Measurements from ENCODE around the gene FCAMR. TPM values are rescaled to one million over a fixed set of nuclear protein-coding genes. Genes with fewer than 3 reads are reported as not detected.
A peak's percentile ranks its signal among the peaks of the same experiment; 100 is the strongest.

The FCAMR gene
- total RNA-seq, 8 experiments from 2014 or later = 0.31 to 1.9 (median 0.46) TPM; not detected in 3

DNA sequence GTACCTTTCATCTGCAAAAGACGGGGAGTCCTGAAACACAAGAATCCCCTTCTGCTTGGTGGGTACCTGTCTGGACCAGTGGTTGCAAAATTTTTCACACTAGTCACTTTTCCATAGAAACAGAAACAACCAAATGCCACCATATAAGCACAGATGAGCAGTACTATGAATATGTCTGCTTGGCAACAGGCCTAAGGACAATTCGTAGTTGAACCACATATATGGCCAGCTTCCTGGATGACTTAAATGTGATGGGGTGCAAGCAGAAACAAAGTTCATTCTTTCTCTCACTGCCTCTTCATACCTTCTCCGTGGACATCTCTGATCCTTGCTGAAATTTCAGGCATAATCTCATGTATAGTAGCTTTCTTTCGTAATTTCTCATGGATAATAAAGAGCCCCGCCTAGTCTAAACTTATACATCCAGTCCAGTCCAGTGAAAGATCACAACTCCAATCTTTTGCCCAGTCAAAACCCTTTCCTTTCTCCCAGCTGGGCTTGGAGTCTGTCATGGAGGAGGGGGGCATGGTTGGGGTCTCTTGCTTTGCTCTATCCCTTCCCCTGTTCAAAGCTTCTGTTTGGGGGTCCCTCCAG, 7.0 kb downstream of the FCAMR start:
- H3K4me1 ChIP-seq (replicated peaks in 1 of 2) = no peaks in the 10 kb centered on the region
- no peak overlapping the region for H3K4me3 ChIP-seq
- no peak overlapping the region for H3K27ac ChIP-seq
- ATAC-seq (replicated peaks in 6 of 8) = no peak
- WGBS, 10 experiments = 77 to 100% (median 89%) methylated on average over 1 to 5 of the region's 5 CpGs; no CpG with 5 or more reads in 2 of the 10 experiments
- in situ Hi-C loops (cut with MboI; ENCODE audit: low pct_unique_long_range_greater_than_20kb in 2 of 9, low sequenced_read_pairs in 9 of 9, unreplicated experiment in 9 of 9) = no loop called here

DNA sequence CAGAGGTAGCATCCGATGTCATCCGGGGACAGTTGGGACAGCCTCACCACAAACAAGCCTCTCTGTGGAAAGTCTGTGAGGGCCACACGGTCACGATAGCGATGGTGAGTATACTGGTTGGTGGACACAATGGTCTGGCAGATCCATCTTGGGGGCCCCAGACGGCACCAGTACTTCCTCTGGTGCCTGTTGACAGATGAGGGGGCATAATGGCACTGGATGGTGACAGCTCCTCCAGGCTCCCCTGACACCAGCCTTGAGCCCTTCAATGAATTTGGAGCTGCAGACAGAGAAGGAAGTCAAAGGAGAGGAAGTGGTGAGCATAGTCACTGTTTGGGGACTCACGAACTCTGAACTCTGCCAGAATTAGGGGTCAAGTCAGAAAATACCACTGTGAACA, 8.0 kb downstream of the FCAMR start:
- in situ Hi-C loops (cut with MboI; ENCODE audit: low pct_unique_long_range_greater_than_20kb in 2 of 9, low sequenced_read_pairs in 9 of 9, unreplicated experiment in 9 of 9) = no loop called here
- 37 to 100% (median 86%) methylated on average over 1 to 7 of the region's 7 CpGs; no CpG with 5 or more reads in 3 of the 10 experiments for WGBS, 10 experiments
- ATAC-seq (replicated peaks in 6 of 8) = no peak
- no peak overlapping the region for H3K27ac ChIP-seq
- H3K4me1 ChIP-seq (replicated peaks in 1 of 2) = peaks cover 0 to 6% of the 10 kb centered on the region in 2 donors
- no peak overlapping the region for H3K4me3 ChIP-seq

DNA sequence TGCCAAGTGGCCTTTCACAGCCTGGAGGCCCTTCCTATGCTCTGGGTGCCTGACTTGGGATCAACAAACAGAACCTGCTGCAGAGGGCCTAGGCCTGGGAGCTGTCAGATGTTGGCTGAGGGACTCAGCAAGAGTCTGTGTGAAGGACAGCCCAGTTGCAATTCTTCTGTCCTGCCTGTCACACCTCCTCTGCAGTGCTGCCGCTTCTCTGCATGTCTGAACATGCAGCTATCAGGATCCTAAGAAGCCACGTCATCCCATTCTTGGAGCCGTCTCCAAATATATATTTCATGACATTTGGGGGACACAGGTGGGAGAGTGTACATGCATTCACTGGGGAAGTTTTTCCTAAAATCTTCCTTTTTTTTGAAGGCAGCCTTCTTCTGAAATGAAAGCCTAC, 8.6 kb downstream of the FCAMR start:
- H3K4me3 ChIP-seq = no peak overlapping the region
- H3K4me1 ChIP-seq (replicated peaks in 1 of 2) = peaks cover 0 to 7% of the 10 kb centered on the region in 2 donors
- WGBS, 10 experiments = 0 to 100% (median 74%) methylated on average over 1 to 3 of the region's 3 CpGs; no CpG with 5 or more reads in 1 of the 10 experiments
- in situ Hi-C loops (cut with MboI; ENCODE audit: low pct_unique_long_range_greater_than_20kb in 2 of 9, low sequenced_read_pairs in 9 of 9, unreplicated experiment in 9 of 9) = no loop called here
- H3K27ac ChIP-seq = no peak overlapping the region
- ATAC-seq (replicated peaks in 6 of 8) = no peak

DNA sequence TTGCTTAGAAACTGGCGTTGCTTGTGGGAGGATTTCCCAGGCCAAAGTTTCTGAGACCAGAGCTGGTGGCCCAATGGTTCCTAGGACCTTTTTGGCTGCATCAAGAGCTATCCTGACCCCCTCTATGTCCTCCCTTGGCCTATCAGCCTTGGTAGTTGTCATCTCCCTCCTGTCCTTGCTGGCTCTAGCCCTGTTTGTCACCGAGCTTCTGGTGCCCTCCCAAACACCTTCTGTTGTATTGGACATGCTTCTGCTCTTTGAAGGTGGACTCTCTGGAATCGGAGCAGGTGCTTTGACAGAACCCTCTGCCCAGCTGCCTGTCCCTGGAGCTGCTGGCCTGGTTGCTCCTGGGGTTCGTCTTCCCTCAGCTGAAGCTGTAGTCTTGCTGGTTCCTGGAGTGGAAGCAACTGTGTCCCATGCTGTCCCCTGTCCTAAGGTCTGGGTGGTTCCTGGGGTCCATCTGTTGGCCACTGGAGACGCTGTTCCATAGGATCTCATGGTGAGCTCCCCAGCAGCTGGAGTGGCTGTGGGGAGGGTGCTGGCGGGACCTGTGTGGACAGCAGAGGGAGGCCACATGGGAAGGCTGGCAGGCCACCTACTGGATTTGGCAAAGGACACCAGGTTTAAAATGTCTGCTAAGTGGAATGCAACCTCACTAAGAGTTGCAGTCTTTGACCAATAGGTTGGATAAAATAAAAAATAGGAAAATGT, 9.4 kb downstream of the FCAMR start:
- no peak for ATAC-seq (replicated peaks in 6 of 8)
- no peak overlapping the region for H3K27ac ChIP-seq
- peaks cover 5 to 10% of the 10 kb centered on the region in 2 donors for H3K4me1 ChIP-seq (replicated peaks in 1 of 2)
- in situ Hi-C loops (cut with MboI; ENCODE audit: low pct_unique_long_range_greater_than_20kb in 2 of 9, low sequenced_read_pairs in 9 of 9, unreplicated experiment in 9 of 9) = no loop called here
- no peak overlapping the region for H3K4me3 ChIP-seq
- WGBS, 10 experiments = 10 to 92% (median 86%) methylated on average over 1 to 5 of the region's 6 CpGs; no CpG with 5 or more reads in 3 of the 10 experiments

DNA sequence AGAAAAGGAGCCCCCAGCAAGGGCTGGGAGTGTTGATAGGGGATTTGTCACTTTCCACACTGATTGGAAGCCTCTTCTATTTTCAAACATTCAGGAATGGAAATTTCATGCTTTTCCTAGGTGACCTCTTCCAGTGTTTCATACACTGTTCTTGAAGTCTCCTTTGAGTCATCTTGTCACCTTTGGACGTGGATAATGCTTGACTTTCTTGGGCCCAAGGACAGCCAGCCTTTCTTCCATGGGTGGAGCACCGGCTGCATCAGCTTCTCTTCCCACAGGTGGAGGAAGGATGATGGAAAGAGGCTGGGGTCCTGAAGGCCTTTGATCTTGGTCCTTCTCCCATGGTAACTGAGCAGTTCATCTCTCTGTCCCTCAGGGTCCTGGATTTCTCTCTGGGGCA, 12.1 kb downstream of the FCAMR start:
- in situ Hi-C loops (cut with MboI; ENCODE audit: low pct_unique_long_range_greater_than_20kb in 2 of 9, low sequenced_read_pairs in 9 of 9, unreplicated experiment in 9 of 9) = no loop called here
- H3K4me3 ChIP-seq = no peak overlapping the region
- 0 to 82% (median 76%) methylated on average over 1 to 2 of the region's 2 CpGs; no CpG with 5 or more reads in 5 of the 10 experiments for WGBS, 10 experiments
- H3K4me1 ChIP-seq (replicated peaks in 1 of 2) = peaks cover 11 to 13% of the 10 kb centered on the region in 2 donors
- ATAC-seq (replicated peaks in 6 of 8) = no peak
- H3K27ac ChIP-seq = no peak overlapping the region

DNA sequence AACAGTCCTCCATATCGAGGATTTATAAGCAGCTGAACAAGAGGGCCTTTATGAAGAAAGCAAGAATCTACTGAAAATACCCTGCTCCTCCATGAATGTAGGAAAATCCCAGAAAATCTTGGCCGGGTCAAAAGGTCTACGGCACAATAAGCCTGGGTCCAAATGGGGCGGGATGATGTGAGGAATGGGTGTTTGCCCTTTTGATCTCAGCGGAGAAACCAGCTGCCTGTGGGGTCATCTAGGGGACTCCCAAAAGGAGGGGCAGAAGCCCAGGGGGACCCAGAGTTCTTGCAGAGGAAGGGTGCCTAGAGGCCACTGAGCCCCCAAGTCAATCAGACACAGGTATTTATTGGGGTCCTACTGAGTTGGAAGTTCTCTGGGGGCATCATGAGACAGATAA, 12.6 kb downstream of the FCAMR start:
- peaks cover 11 to 13% of the 10 kb centered on the region in 2 donors for H3K4me1 ChIP-seq (replicated peaks in 1 of 2)
- no peak for ATAC-seq (replicated peaks in 6 of 8)
- in situ Hi-C loops (cut with MboI; ENCODE audit: low pct_unique_long_range_greater_than_20kb in 2 of 9, low sequenced_read_pairs in 9 of 9, unreplicated experiment in 9 of 9) = no loop called here

DNA sequence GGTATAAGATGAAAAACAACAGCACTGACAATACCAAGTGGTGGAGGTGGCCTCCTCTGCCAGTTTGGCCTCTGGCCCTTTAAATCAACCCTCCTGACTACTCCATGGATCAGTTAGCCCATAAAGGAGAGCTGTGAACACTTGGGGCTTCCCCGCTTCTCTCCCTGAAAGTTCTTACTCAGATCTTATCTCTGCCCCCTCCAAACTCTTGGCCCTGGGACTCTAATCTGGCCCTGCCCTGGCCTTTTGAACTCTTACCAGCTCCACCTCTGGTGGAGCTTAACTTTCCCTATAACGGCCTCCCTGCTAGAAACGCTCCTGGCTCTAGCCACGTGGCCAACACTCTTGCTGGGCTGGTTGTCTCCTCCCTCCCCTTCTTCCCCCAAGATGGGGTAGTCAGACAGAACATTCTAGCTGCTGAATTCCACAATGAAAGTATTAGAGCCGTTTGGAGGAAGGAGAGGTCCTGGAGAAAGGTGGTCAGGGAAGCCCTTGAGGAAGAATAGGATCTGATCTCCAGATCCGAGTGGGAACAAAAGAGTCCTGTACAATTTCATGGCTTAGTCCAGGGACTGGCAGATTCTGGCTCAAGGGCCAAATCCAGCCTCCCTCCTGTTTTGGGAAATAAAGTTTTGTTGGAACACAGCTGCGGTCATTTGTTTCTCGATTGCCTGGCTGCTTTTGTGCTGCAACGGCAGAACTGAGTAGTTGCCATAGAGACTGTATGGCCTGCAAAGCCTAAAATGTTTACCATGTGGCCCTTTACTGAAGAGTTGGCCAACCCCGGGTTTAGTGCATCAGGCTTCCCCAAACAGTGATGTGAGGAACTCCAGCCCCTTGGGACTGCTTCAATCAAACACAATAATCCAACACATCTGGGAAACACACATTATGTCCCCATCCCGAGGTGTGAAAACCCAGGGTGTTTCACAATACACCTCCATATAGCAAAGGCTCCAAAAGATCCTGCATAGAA, 14.5 kb downstream of the FCAMR start:
- in situ Hi-C loops (cut with MboI; ENCODE audit: low pct_unique_long_range_greater_than_20kb in 2 of 9, low sequenced_read_pairs in 9 of 9, unreplicated experiment in 9 of 9) = no loop called here
- H3K4me1 ChIP-seq (replicated peaks in 1 of 2) = peaks cover 11 to 13% of the 10 kb centered on the region in 2 donors
- WGBS, 10 experiments = 0 to 100% (median 46%) methylated on average over 1 to 7 of the region's 11 CpGs; no CpG with 5 or more reads in 2 of the 10 experiments
- ATAC-seq (replicated peaks in 6 of 8) = peak in 7 of 8 experiments; percentile 13 to 84 (median 43)
- no peak overlapping the region for H3K4me3 ChIP-seq
- no peak overlapping the region for H3K27ac ChIP-seq

More for the DNA sequence above, 12.6 kb downstream of the FCAMR start:
- H3K4me3 ChIP-seq = no peak overlapping the region
- no peak overlapping the region for H3K27ac ChIP-seq
- 23 to 100% (median 53%) methylated on average over 1 to 5 of the region's 5 CpGs; no CpG with 5 or more reads in 3 of the 10 experiments for WGBS, 10 experiments

DNA sequence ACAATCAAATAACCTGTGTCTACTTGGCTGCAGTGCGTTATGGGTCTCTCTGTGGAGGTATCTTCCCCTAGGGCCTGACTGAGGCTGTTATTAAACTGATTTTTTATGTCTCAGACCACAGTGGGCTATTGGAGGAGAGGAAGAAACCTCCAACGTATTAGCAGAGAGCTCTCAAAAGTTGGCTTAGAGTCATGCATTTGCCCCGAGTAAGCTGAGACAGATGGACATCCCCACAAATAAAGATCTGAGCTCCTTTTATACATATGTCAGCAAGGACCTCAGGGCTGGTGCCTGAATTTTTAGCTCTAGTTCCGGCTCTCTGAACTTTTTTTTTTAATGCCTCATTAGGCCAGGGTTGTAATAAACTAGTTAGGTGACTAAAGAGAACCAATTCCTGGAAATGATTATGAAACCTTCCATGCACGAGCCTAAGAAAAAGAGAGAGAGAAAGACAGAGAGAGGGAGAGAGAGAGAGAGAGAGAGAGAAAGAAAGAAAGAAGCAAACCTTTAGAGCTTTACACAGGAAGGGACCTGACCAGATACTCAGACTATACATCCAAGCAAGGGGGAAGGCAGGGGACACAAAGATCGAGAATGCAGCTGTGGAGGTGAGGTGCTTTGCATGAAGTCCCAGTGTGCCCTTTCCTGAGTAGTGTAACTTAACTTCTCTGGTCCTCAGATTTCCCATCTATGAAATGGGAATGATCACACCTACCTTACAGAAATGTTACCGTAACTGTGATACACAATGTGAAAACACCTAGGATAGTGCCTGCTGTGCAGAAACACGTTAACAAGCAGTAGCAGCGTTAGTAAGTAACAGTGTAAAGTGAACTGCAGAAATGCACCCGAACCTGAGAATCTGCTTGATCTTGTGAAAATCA, 15.6 kb downstream of the FCAMR start:
- Histone ChIP-seq H3K4me3 (no peak overlapping the region), H3K4me1 (replicated peaks in 1 of 2) (peaks cover 11 to 13% of the 10 kb centered on the region in 2 donors), H3K27ac (no peak overlapping the region)
- peak in 2 of 8 experiments; percentile 56 to 80 for ATAC-seq (replicated peaks in 6 of 8)
- in situ Hi-C loops (cut with MboI; ENCODE audit: low pct_unique_long_range_greater_than_20kb in 2 of 9, low sequenced_read_pairs in 9 of 9, unreplicated experiment in 9 of 9) = no loop called here
- 18 to 92% (median 84%) methylated on average over 2 to 10 of the region's 10 CpGs for WGBS, 10 experiments

DNA sequence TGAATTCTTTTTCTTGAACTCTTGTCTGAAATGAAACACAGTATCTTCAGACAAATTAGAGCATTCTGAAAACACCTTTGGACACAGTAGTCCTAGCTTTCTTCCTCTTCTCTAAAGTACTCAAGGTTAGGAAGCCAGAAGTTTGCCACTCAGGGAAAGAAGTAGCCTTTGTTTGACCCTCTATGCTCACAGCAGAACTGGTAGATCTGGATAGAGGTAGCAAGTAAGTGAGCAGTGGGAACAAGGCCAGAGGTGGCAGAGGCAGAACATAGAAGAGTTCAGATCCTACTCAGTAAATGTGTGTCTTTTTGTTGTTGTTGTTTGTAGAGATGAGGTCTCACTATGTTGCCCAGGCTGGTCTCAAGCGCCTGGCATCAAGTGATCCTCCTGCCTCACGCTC, 16.6 kb downstream of the FCAMR start:
- peaks cover 11 to 13% of the 10 kb centered on the region in 2 donors for H3K4me1 ChIP-seq (replicated peaks in 1 of 2)
- in situ Hi-C loops (cut with MboI; ENCODE audit: low pct_unique_long_range_greater_than_20kb in 2 of 9, low sequenced_read_pairs in 9 of 9, unreplicated experiment in 9 of 9) = no loop called here
- no peak overlapping the region for H3K4me3 ChIP-seq
- 83 to 100% (median 95%) methylated on average over 1 to 2 of the region's 2 CpGs; no CpG with 5 or more reads in 4 of the 10 experiments for WGBS, 10 experiments
- ATAC-seq (replicated peaks in 6 of 8) = no peak
- H3K27ac ChIP-seq = no peak overlapping the region

DNA sequence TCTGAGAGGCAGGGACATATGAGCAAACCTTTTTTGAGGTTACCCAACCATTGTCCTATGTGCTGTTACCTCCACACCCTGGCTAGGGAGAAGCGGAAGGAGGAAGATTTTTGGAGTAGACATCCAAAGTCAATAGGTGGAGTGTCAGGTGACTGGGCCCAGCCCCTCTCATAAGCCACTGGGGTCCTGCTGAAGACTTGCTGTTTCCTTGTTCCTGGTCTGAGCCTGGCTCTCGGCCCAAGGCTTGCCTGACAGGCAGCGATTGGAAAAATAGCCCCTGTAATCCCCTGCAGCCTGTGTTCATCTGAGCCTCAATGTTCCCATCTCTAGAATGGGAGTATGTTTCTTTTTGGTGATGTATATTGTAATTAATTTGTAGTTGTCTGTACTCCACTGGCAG, 17.1 kb downstream of the FCAMR start:
- in situ Hi-C loops (cut with MboI; ENCODE audit: low pct_unique_long_range_greater_than_20kb in 2 of 9, low sequenced_read_pairs in 9 of 9, unreplicated experiment in 9 of 9) = no loop called here
- Histone ChIP-seq H3K4me1 (replicated peaks in 1 of 2) (peaks cover 11 to 13% of the 10 kb centered on the region in 2 donors), H3K27ac (no peak overlapping the region), H3K4me3 (no peak overlapping the region)
- ATAC-seq (replicated peaks in 6 of 8) = no peak
- 60 to 100% (median 87%) methylated on average over 1 to 3 of the region's 3 CpGs; no CpG with 5 or more reads in 2 of the 10 experiments for WGBS, 10 experiments

DNA sequence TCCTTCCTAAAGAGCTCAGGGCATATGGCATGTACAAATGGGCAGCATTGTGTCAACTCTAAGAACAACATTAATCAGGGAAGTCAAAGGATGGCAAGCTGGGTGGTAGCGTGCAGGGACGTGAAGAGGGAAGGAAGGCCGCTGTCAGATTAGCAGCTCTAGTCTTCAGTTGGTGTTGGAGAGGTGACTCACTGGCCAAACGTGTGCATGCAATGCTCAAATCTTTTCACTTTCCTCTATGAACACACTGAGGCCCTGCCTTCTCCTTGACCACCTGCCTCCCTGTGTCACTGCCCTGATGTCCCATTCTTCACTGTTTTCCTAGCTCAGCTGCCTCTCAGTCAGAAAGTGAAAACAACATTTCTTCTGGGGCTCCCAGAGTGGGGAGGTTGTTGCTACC, 18.1 kb downstream of the FCAMR start:
- Histone ChIP-seq H3K27ac (no peak overlapping the region), H3K4me1 (replicated peaks in 1 of 2) (peaks cover 6 to 11% of the 10 kb centered on the region in 2 donors), H3K4me3 (no peak overlapping the region)
- peak in 2 of 8 experiments; percentile 16 to 32 for ATAC-seq (replicated peaks in 6 of 8)
- in situ Hi-C loops (cut with MboI; ENCODE audit: low pct_unique_long_range_greater_than_20kb in 2 of 9, low sequenced_read_pairs in 9 of 9, unreplicated experiment in 9 of 9) = no loop called here
- WGBS, 10 experiments = 0 to 65% (median 59%) methylated on average over 1 to 4 of the region's 4 CpGs; no CpG with 5 or more reads in 6 of the 10 experiments
